Ascending aorta (tissue), 1 donor: ENCODE results near the gene ADGRF4. TPM values are rescaled to one million over a fixed set of nuclear protein-coding genes. Genes with fewer than 3 reads are reported as not detected.

ENCODE experiments used
- total RNA-seq: library from RNA; depleted of rRNA; stranded (reverse); fragments of >200 nt; gene quantifications from one replicate; pipeline ENCODE4 v1.1.0, GENCODE V29; 2016

The ADGRF4 gene
- total RNA-seq, 1 donor from 2014 or later = not detected

Other genes starting within 250 kb of the ADGRF4 start
- 18.9 TPM for gene CD2AP, start 220.8 kb upstream of the ADGRF4 start, total RNA-seq
- not detected for gene OPN5, start 83.5 kb downstream of the ADGRF4 start, total RNA-seq